ENCODE data around the gene EEF1AKMT3.

The EEF1AKMT3 gene

GRCh38 chr12:57765003-57765697 lies 7.3 kb upstream of the EEF1AKMT3 start:
- DNase-seq (ENCODE audit: extremely low read depth, insufficient read length): peak; percentile 55
- TF ChIP-seq, protein P1, sequence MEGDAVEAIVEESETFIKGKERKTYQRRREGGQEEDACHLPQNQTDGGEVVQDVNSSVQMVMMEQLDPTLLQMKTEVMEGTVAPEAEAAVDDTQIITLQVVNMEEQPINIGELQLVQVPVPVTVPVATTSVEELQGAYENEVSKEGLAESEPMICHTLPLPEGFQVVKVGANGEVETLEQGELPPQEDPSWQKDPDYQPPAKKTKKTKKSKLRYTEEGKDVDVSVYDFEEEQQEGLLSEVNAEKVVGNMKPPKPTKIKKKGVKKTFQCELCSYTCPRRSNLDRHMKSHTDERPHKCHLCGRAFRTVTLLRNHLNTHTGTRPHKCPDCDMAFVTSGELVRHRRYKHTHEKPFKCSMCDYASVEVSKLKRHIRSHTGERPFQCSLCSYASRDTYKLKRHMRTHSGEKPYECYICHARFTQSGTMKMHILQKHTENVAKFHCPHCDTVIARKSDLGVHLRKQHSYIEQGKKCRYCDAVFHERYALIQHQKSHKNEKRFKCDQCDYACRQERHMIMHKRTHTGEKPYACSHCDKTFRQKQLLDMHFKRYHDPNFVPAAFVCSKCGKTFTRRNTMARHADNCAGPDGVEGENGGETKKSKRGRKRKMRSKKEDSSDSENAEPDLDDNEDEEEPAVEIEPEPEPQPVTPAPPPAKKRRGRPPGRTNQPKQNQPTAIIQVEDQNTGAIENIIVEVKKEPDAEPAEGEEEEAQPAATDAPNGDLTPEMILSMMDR (IDR thresholded peaks at IDR 0.05; ENCODE audit: insufficient read depth, low read length, poor library complexity, severe bottlenecking): peak; percentile 77
- no peaks in the 10 kb centered on the region; the same call in 1 of the 2 replicates for H3K27me3 ChIP-seq (replicated peaks; ENCODE audit: control insufficient read depth, insufficient read depth, low read length)
- H3K36me3 ChIP-seq (ENCODE audit: control insufficient read depth, insufficient read depth, low read length): peaks cover 2% of the 10 kb centered on the region; the same call in 1 of the 2 replicates
- H3K4me3 ChIP-seq (replicated peaks; ENCODE audit: low read depth, low read length): peak overlapping the region; percentile 54

- H3K4me3 ChIP-seq (replicated peaks; ENCODE audit: low read depth, low read length): peak overlapping the region; percentile 54
- DNase-seq (ENCODE audit: extremely low read depth, insufficient read length): no peak
- H3K36me3 ChIP-seq (ENCODE audit: control insufficient read depth, insufficient read depth, low read length): peaks cover 4% of the 10 kb centered on the region
- no peaks in the 10 kb centered on the region; the same call in 1 of the 2 replicates for H3K27me3 ChIP-seq (replicated peaks; ENCODE audit: control insufficient read depth, insufficient read depth, low read length)
- TF ChIP-seq, protein P1 (IDR thresholded peaks at IDR 0.05; ENCODE audit: insufficient read depth, low read length, poor library complexity, severe bottlenecking): no peak
Observed at GRCh38 chr12:57765698-57766463, 6.5 kb upstream of the EEF1AKMT3 start.

- DNase-seq (ENCODE audit: extremely low read depth, insufficient read length): no peak
- Histone ChIP-seq H3K27me3 (replicated peaks; ENCODE audit: control insufficient read depth, insufficient read depth, low read length) (no peaks in the 10 kb centered on the region; the same call in 1 of the 2 replicates), H3K4me3 (replicated peaks; ENCODE audit: low read depth, low read length) (no peak within 1 kb of the TSS), H3K36me3 (ENCODE audit: control insufficient read depth, insufficient read depth, low read length) (peaks cover 4% of the 10 kb centered on the region)
- TF ChIP-seq, protein P1 (IDR thresholded peaks at IDR 0.05; ENCODE audit: insufficient read depth, low read length, poor library complexity, severe bottlenecking): no peak
Observed at GRCh38 chr12:57766464-57767304, 5.7 kb upstream of the EEF1AKMT3 start, which contains the start of gene CYP27B1. Gene CYP27B1 (minus strand): TSS chr12:57767078. CDS start chr12:57767041, 37 bp downstream.

- TF ChIP-seq, protein P1 (IDR thresholded peaks at IDR 0.05; ENCODE audit: insufficient read depth, low read length, poor library complexity, severe bottlenecking): no peak
- no peak for DNase-seq (ENCODE audit: extremely low read depth, insufficient read length)
- H3K36me3 ChIP-seq (ENCODE audit: control insufficient read depth, insufficient read depth, low read length): peaks cover 4% of the 10 kb centered on the region
- H3K27me3 ChIP-seq (replicated peaks; ENCODE audit: control insufficient read depth, insufficient read depth, low read length): no peaks in the 10 kb centered on the region; the same call in 1 of the 2 replicates
- H3K4me3 ChIP-seq (replicated peaks; ENCODE audit: low read depth, low read length): no peak overlapping the region
Observed at GRCh38 chr12:57767305-57767698, 5.1 kb upstream of the EEF1AKMT3 start.

DNA sequence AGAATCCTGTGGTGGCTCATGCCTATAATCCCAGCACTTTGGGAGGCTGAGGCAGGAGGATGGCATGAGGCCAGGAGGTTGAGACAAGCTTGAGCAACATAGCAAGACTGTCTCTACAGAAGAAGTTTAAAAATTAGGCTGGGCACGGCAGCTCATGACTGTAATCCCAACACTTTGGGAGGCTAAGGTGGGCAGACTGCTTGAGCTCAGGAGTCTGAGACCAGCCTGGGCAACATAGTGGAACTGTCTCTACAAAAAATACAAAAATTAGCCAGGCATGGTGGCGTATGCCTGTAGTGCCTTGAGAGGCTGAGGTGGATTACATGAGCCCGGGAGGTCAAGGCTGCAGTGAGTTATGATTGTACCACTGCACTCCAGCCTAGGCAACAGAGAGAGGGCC lies 4.5 kb upstream of the EEF1AKMT3 start:
- DNase-seq (ENCODE audit: extremely low read depth, insufficient read length): no peak
- no peaks in the 10 kb centered on the region; the same call in 1 of the 2 replicates for H3K27me3 ChIP-seq (replicated peaks; ENCODE audit: control insufficient read depth, insufficient read depth, low read length)
- H3K4me3 ChIP-seq (replicated peaks; ENCODE audit: low read depth, low read length): no peak overlapping the region
- H3K36me3 ChIP-seq (ENCODE audit: control insufficient read depth, insufficient read depth, low read length): peaks cover 4% of the 10 kb centered on the region
- TF ChIP-seq, protein P1 (IDR thresholded peaks at IDR 0.05; ENCODE audit: insufficient read depth, low read length, poor library complexity, severe bottlenecking): no peak
